IMR-90 (cell line): ENCODE results near the gene PTPMT1. TPM values are rescaled to one million over a fixed set of nuclear protein-coding genes. Genes with fewer than 3 reads are reported as not detected.

Experiments used
- ATAC-seq: fragments of 200-7000 bp; cut with Tn5 transposase; 2 replicates; pipeline ENCODE4 v1.9.1; 2020; ENCODE audit warnings: low read depth, mild to moderate bottlenecking, moderate library complexity
- BruUV-seq: library from RNA; stranded (reverse); fragments of 400-500 nt; replicated peaks from 2 replicates; lab custom pipeline; 2021; lab: Mats Ljungman, UMichigan
- CTCF ChIA-PET: fragments of 300-600 bp; formaldehyde crosslinking; extraction: SDS; loops from one replicate; lab custom pipeline; 2021; ENCODE audit warnings: antibody characterized with exemption; lab: Yijun Ruan, JAX
- POLR2A ChIA-PET: fragments of 300-600 bp; sonication (Branson Sonifier 250); formaldehyde crosslinking; loops from one replicate; lab custom pipeline; 2022; ENCODE audit warnings: antibody characterized with exemption; ENCODE audit not compliant: unreplicated experiment; lab: Charles Lee
- DNase-seq: peaks from one replicate; pipeline ENCODE4 v3.0.0; 2013
- H2AFZ ChIP-seq: replicated peaks from 2 replicates; pipeline ENCODE3; 2013; ENCODE audit warnings: low read length, mild to moderate bottlenecking; ENCODE audit not compliant: poor library complexity
- H2AK5ac ChIP-seq: 2 replicates; pipeline ENCODE4 v1.6.1; 2013; ENCODE audit warnings: low read depth, low read length, inconsistent platforms
- H2AK9ac ChIP-seq: replicated peaks from 2 replicates; pipeline ENCODE3; 2013; ENCODE audit warnings: mild to moderate bottlenecking, low read depth, low read length, moderate library complexity; ENCODE audit not compliant: poor library complexity
- H2BK120ac ChIP-seq: 2 replicates; pipeline ENCODE4 v1.6.1; 2013; ENCODE audit warnings: low read depth, low read length, inconsistent platforms
- H2BK15ac ChIP-seq: 3 replicates; pipeline ENCODE4 v1.6.1; 2013; ENCODE audit warnings: low read depth, low read length, inconsistent platforms
- H2BK20ac ChIP-seq: 2 replicates; pipeline ENCODE4 v1.6.1; 2013; ENCODE audit warnings: low read depth, mild to moderate bottlenecking, inconsistent platforms, low read length, moderate library complexity
- H2BK5ac ChIP-seq: 2 replicates; pipeline ENCODE4 v1.6.1; 2013; ENCODE audit warnings: mild to moderate bottlenecking, low read depth, low read length, inconsistent platforms; ENCODE audit not compliant: poor library complexity, severe bottlenecking
- H3K14ac ChIP-seq: replicated peaks from 2 replicates; pipeline ENCODE4 v1.6.1; 2013; ENCODE audit warnings: low read depth, low read length, inconsistent platforms
- H3K18ac ChIP-seq: 2 replicates; pipeline ENCODE4 v1.6.1; 2013; ENCODE audit warnings: low read depth, low read length, control low read depth
- H3K23ac ChIP-seq: 2 replicates; pipeline ENCODE4 v1.6.1; 2013; ENCODE audit warnings: low read depth, low read length, inconsistent platforms
- H3K27ac ChIP-seq: 2 replicates; pipeline ENCODE4 v1.5.1; 2013; ENCODE audit warnings: mild to moderate bottlenecking, control low read depth, low read length; ENCODE audit not compliant: insufficient read depth
- H3K27me3 ChIP-seq: 2 replicates; pipeline ENCODE4 v1.6.1; 2013; ENCODE audit warnings: low read length; ENCODE audit not compliant: control insufficient read depth, insufficient read depth
- H3K36me3 ChIP-seq: 2 replicates; pipeline ENCODE4 v1.6.1; 2013; ENCODE audit warnings: low read length, mixed read lengths; ENCODE audit not compliant: control insufficient read depth, insufficient read depth
- H3K4ac ChIP-seq: 2 replicates; pipeline ENCODE4 v1.6.1; 2013; ENCODE audit warnings: low read depth, low read length, inconsistent platforms
- H3K4me1 ChIP-seq: 2 replicates; pipeline ENCODE4 v1.6.1; 2013; ENCODE audit warnings: low read length, mixed read lengths; ENCODE audit not compliant: control insufficient read depth, insufficient read depth
- H3K4me2 ChIP-seq: 2 replicates; pipeline ENCODE4 v1.6.1; 2013; ENCODE audit warnings: low read depth, mild to moderate bottlenecking, control low read depth, low read length, moderate library complexity
- H3K4me3 ChIP-seq: 2 replicates; pipeline ENCODE4 v1.5.1; 2013; ENCODE audit warnings: low read depth, mild to moderate bottlenecking, control low read depth, low read length, moderate library complexity; ENCODE audit not compliant: insufficient read depth
- H3K56ac ChIP-seq: 2 replicates; pipeline ENCODE4 v1.6.1; 2013; ENCODE audit warnings: low read length, inconsistent platforms; ENCODE audit not compliant: insufficient read depth; ENCODE audit errors: extremely low read depth
- H3K79me1 ChIP-seq, 2 experiments: 2 replicates each; pipeline ENCODE4 v1.6.1; 2013; ENCODE audit warnings: low read length in 2 of 2, inconsistent platforms in 1 of 2, low read depth in 1 of 2
- H3K9ac ChIP-seq: 2 replicates; pipeline ENCODE4 v1.6.1; 2013; ENCODE audit warnings: low read depth, low read length, control low read depth
- H3K9me1 ChIP-seq: 2 replicates; pipeline ENCODE4 v1.6.1; 2013; ENCODE audit warnings: low read length, inconsistent platforms; ENCODE audit not compliant: insufficient read depth
- H3K9me3 ChIP-seq: 2 replicates; pipeline ENCODE4 v1.6.1; 2013; ENCODE audit warnings: low read length; ENCODE audit not compliant: control insufficient read depth, insufficient read depth
- H4K20me1 ChIP-seq: 2 replicates; pipeline ENCODE4 v1.6.1; 2013; ENCODE audit warnings: low read length, inconsistent platforms; ENCODE audit not compliant: insufficient read depth
- H4K5ac ChIP-seq: 2 replicates; pipeline ENCODE4 v1.6.1; 2013; ENCODE audit warnings: mild to moderate bottlenecking, low read depth, low read length, control low read depth
- H4K8ac ChIP-seq, 2 experiments: 2 replicates each; pipeline ENCODE4 v1.6.1; 2013; ENCODE audit warnings: low read depth in 2 of 2, low read length in 2 of 2, control low read depth in 1 of 2, inconsistent platforms in 1 of 2
- H4K91ac ChIP-seq: 2 replicates; pipeline ENCODE4 v1.6.1; 2013; ENCODE audit warnings: low read depth, low read length, inconsistent platforms; ENCODE audit not compliant: insufficient read depth
- BHLHE40 ChIP-seq: fragments of 150-350 bp; IDR thresholded peaks from 2 replicates; pipeline ENCODE4 v1.6.1; 2016; ENCODE audit warnings: mild to moderate bottlenecking, low read depth, low read length
- CHD1 ChIP-seq: IDR thresholded peaks from 2 replicates; pipeline ENCODE4 v1.6.1; 2012; ENCODE audit warnings: low read depth, low read length, improper control_type of control experiment
- ELK1 ChIP-seq: fragments of 150-350 bp; IDR thresholded peaks from 2 replicates; pipeline ENCODE4 v1.6.1; 2016; ENCODE audit warnings: low read depth, mild to moderate bottlenecking, low read length, moderate library complexity, borderline replicate concordance
- MAFK ChIP-seq: IDR thresholded peaks from 2 replicates; pipeline ENCODE4 v1.6.1; 2012; ENCODE audit warnings: low read depth, low read length, improper control_type of control experiment
- MAZ ChIP-seq: IDR thresholded peaks from 2 replicates; pipeline ENCODE4 v1.6.1; 2012; ENCODE audit warnings: low read depth, mild to moderate bottlenecking, low read length, improper control_type of control experiment, moderate library complexity, borderline replicate concordance
- MXI1 ChIP-seq: IDR thresholded peaks from 2 replicates; pipeline ENCODE4 v1.6.1; 2012; ENCODE audit warnings: low read depth, mild to moderate bottlenecking, low read length, moderate library complexity, borderline replicate concordance
- POLR2A ChIP-seq: IDR thresholded peaks from 2 replicates; pipeline ENCODE4 v1.6.1; 2012; ENCODE audit warnings: mild to moderate bottlenecking, low read depth, low read length
- RFX5 ChIP-seq: IDR thresholded peaks from 2 replicates; pipeline ENCODE4 v1.8.0; 2012; ENCODE audit warnings: low read depth, mild to moderate bottlenecking, low read length, moderate library complexity
- WGBS, 2 experiments: methylation state at CpG; one replicate each; pipeline versions ENCODE4 v1.1.5 to v1.1.7; 2013; ENCODE audit warnings: missing lambda C conversion rate in 2 of 2; ENCODE audit not compliant: insufficient read length in 1 of 2; ENCODE audit errors: extremely low coverage in 2 of 2; 5-methylcytosine and 5-hydroxymethylcytosine counted together
- dilution Hi-C: fragments of 300-500 bp; cut with HindIII; formaldehyde crosslinking; loops from one replicate; pipeline ENCODE4 v1.14.3; 2018; ENCODE audit warnings: low sequenced_read_pairs; ENCODE audit not compliant: unreplicated experiment
- in situ Hi-C: fragments of 300-500 bp; cut with MboI; formaldehyde crosslinking; loops from 3 replicates; pipeline ENCODE4 v1.14.3; 2019; ENCODE audit warnings: low sequenced_read_pairs, inconsistent platforms, mixed read lengths
- intact Hi-C: fragments of 100-400 bp; cut with micrococcal nuclease; formaldehyde crosslinking; loops from 2 replicates; pipeline ENCODE4 v1.10.0; 2022
- polyA plus RNA-seq, 3 experiments: library from polyadenylated mRNA; depleted of rRNA; stranded (reverse); fragments of >200 nt; gene quantifications; 2 replicates each; pipeline ENCODE4 v1.2.3, GENCODE V29; 2012; ENCODE audit warnings: low replicate concordance in 1 of 3
- total RNA-seq: library from RNA; depleted of rRNA; stranded (reverse); fragments of >200 nt; gene quantifications from 2 replicates; pipeline ENCODE4 v1.2.3, GENCODE V29; 2012
- TF ChIP-seq, protein P1 (sequence below): fragments of 150-350 bp; IDR thresholded peaks from 2 replicates; pipeline ENCODE4 v1.6.1; 2017; ENCODE audit warnings: mild to moderate bottlenecking, antibody characterized with exemption, low read length, low read depth

Gene PTPMT1
- total and polyA plus RNA-seq, 2 of the 4 experiments (the other 2 are of a cell fraction), result 51.6 to 55.0 TPM

DNA sequence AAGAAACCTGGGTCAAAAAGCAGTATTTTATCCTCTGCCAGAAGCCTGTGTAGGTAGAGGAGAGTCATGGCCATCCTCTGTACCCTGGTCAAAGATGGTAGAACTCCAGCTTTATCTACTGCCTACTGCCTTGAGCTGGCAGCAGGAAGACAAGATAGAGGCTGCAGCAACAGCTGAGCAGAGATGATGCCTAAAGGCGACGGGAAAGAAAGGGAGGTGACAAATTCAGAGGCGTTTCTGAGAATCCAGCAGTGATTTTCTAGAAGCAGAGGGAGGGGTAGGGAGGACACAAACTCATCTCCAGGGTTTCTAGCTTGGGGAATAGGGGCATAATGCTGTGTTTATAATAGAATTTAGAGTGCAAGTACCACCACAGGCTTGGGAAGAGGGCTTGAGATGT, 44.3 kb downstream of the PTPMT1 start:
- Histone ChIP-seq H3K27me3 (no peaks in the 10 kb centered on the region), H3K4me3 (no peak overlapping the region), H2AK5ac (no peak overlapping the region), H2AFZ (no peak overlapping the region), H3K4ac (no peak overlapping the region), H2BK15ac (no peak overlapping the region), H3K18ac (no peak overlapping the region), H4K8ac (no peak overlapping the region), H3K14ac (no peak overlapping the region), H2BK20ac (no peak overlapping the region), H3K56ac (no peak overlapping the region), H4K91ac (no peak overlapping the region), H2AK9ac (no peak overlapping the region), H4K5ac (no peak overlapping the region), H4K20me1 (peaks cover 7% of the 10 kb centered on the region; the same call in 1 of the 2 replicates), H3K4me1 (peaks cover 8% of the 10 kb centered on the region), H3K23ac (no peak overlapping the region), H2BK5ac (no peak overlapping the region), H3K79me1 (no peaks in the 10 kb centered on the region), H3K4me2 (no peak overlapping the region), H2BK120ac (no peak overlapping the region), H3K9me1 (peaks cover 6% of the 10 kb centered on the region), H3K9me3 (no peaks in the 10 kb centered on the region), H3K36me3 (peaks cover 4% of the 10 kb centered on the region; the same call in 1 of the 2 replicates), H3K27ac (no peak overlapping the region), H3K9ac (no peak overlapping the region)
- no TSS peak for BruUV-seq
- intact Hi-C loops, result no loop called here
- CTCF ChIA-PET, result no interaction called here
- no peak for TF ChIP-seq RFX5
- no peak for TF ChIP-seq POLR2A
- TF ChIP-seq, protein P1, sequence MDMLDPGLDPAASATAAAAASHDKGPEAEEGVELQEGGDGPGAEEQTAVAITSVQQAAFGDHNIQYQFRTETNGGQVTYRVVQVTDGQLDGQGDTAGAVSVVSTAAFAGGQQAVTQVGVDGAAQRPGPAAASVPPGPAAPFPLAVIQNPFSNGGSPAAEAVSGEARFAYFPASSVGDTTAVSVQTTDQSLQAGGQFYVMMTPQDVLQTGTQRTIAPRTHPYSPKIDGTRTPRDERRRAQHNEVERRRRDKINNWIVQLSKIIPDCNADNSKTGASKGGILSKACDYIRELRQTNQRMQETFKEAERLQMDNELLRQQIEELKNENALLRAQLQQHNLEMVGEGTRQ, result no peak
- TF ChIP-seq MXI1, result no peak
- no peak for TF ChIP-seq BHLHE40
- no peak for TF ChIP-seq ELK1
- no peak for TF ChIP-seq MAFK
- no peak for TF ChIP-seq MAZ
- TF ChIP-seq CHD1, result no peak
- dilution Hi-C loops, result no loop called here
- in situ Hi-C loops, result loop anchor here (10.0 kb wide), 1 partner anchor 125 kb away; no protein-coding TSS in a partner anchor
- ATAC-seq (no peak), DNase-seq (no peak)
- POLR2A ChIA-PET, result no interaction called here
- 71% methylated on average over 3 of the region's 3 CpGs; no CpG with 5 or more reads in 1 of the 2 experiments for WGBS, 2 experiments
